GM19035 (cell line): ENCODE results near the gene CTSE.

ENCODE experiments used
- ATAC-seq: cut with Tn5 transposase; IDR thresholded peaks from one replicate; pipeline ENCODE4 v1.9.1; 2021; ENCODE audit not compliant: unreplicated experiment

Gene CTSE

GRCh38 chr1:205973377-205974232, 50.1 kb downstream of the CTSE start:
- ATAC-seq = no peak

- no peak for ATAC-seq
Observed at GRCh38 chr1:205972491-205973168, 51.1 kb downstream of the CTSE start.

DNA sequence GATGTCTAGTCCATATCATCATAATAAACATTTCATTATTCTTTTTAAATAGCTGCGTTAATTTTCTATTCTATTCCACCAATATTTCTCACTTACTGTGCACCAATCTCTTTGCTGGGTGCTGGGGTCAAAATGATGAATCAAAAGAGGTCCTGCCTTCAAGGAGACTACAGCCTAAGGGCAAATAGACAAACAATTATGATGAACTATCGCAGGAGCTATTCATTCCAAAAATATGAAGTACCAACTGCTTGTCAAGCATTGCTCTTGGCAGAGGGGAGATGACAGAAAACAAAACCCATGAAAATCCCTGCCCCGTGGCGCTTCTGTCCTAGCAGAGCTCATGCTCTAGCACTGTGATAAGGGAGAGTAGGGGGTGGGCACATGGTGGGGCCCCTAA, 51.6 kb downstream of the CTSE start:
- no peak for ATAC-seq

- no peak for ATAC-seq
Observed at GRCh38 chr1:205971082-205971481, 52.6 kb downstream of the CTSE start.

DNA sequence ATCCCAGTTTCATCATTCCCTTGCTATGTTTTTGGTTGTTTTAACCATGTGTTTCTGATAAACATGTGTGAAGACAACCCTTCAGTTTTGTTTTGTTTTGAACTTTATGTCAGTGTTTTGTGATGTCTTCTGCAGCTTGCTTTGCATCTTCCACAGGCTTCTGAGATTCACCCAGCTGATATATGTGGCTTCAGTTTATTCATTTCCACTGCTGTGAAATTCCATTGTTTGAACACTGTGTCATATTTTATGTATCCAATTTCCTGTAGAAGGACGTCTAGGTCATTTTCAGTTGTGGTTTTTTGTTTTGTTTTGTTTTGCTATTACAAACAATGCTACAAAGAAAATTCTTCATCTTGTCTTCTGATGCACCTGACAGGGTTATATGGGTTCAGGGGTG, 53.2 kb downstream of the CTSE start:
- no peak for ATAC-seq

GRCh38 chr1:205969229-205969628, 54.5 kb downstream of the CTSE start:
- no peak for ATAC-seq

DNA sequence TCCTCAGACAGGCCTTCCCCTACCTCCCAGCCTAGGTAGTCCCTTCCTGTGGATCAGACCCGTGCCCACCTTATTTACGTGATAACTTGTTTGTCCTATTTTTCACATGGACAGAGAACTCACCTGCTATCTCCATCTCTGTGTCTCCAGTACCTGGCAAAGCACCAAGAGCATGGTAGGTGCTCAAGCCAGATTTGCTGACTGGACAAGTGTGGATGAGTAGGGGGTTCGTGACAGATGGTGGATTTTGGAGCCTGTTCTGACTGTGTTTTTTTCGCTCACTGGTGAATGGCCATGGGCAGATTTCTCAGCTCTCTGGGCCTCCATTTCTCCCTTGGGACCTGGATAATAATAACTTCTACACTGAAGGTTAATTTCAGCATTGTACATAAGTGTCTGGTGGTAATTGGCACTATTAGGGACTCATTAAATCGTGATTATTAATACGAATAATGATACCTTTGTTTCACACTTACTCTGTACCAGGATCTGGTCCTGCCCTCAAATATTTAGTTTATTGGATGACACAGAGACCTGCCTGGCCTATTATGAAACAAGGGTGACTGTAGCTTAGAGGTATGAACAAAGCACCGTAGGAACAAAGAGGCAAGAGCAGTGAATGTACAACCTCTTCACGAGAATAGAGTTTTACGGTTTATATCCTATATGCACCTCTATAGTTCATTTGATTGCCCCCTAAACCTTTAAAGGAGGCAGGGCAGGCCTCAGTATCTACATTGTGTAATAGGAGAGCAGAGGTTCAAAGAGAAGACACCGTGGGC, 56.0 kb downstream of the CTSE start:
- no peak for ATAC-seq

DNA sequence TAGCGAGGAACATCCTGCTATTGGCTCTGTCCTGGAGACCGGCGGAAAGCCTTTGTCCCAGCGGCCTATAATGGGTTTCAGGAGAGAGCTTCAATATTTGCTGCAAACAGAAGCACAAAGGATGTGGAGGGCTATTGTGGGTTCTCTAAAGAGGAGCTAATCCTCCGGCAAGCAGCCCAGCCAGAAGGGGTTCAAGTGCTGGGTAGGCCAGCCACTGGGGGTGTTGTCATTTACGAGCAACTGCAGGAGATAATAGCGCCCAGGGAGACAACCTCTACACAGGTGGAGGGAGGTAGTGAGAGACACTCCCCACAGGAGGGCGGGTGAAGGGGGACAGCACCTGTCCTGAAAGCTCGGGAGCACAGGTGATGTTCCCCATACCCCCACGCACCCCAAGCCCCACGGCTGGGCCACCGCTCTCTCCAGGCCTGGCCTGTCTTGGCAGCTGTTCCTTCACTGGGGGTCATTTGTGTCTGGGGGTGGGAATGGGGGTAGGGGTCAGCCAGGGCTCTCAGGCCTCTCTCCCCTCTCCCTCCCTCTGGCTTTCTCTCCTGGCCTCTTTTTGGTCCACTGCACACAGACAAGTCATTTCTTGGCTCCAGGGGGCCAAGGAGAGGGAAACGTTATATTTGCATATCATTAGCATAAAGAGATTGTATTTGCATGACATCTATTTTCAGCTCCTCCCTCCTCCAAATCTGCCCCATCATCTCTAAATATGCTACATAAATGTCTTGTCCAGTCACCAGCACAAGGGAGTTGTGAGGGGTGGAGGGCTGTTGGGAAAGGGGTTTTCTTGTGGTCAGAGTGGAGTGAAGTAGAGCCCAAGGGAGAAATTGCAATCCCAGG, 58.4 kb downstream of the CTSE start:
- no peak for ATAC-seq

DNA sequence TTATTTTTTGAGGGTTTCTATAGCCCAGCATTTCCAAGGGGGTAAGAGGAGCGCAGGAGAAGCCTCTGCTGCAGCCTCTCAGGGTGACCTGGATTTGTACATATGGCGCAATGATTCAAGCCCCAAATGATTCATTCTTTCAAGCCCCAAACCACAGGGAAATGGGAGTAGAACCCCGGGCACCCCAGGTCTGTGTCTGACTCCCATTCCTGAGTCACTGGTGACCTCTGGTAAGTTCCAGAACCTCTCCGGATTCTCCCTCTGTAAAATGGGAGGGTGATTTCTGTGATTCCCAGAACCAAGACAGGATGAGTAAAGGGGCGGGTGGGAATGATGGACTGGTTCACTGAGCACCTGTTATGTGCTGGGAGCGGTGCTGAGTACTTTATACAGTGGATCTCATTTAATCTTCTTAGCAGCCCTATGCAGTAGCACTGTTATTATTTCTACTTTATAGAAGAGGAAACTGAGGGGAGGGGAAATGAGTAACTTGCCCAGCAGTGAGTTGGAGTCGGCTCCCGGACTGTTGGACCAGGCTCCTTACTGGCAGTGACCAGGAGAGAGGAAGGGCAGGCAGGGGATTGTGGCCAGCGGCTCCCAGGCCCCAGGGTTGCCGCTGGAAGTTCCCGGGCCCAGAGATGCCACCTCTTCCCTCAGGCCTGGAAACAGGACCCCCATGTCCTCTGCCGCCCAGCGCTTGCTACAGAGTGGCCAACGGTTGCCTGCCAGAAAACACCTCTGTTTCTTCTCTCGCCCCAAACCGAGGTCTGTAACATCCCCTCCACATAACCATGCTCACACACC, 60.1 kb downstream of the CTSE start:
- no peak for ATAC-seq

GRCh38 chr1:205962821-205963221, 60.9 kb downstream of the CTSE start:
- no peak for ATAC-seq

DNA sequence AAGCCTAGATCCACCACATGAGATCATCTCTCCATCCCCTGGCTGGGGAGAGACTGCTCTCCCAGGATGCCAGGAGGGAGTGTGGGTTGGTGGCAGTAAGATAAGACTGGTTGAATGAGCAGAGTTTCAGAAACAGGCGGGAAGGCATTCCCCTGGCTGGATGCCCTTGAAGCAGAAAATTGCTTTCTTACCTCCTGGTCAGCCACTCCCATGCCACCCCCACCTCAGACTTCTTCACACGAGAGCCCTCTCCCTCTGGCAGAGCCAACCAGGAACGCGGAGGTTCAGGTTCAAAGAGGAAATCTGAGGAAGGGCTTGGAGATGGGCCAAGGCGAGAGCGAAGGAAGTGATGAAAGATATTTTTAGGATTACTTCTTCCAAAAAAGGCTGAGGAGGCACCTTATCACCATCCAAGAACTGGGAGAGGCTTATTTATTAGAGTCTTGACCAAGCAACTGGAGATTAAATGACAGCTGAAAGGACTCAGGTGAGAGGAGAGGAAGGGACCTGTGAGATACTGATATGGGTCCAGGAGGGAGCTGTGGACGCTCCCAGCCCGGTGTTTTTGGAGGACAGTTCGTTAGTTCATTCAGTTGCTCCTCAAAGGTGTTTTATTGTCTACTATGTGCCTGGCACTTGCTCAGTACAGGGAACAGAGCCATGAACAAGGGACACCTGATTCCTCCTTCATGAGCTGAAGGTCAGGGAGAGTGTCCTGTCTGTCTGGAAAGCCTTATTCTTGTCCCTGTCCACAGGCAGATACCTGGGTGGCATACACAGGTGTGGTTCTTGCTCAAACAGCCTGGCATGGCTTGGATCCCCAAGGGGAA, 61.5 kb downstream of the CTSE start:
- no peak for ATAC-seq

- no peak for ATAC-seq
Observed at GRCh38 chr1:205961405-205961804, 62.3 kb downstream of the CTSE start.

GRCh38 chr1:205959789-205960188, 63.9 kb downstream of the CTSE start:
- ATAC-seq = no peak
